ENCODE results near the gene SMARCB1.

SMARCB1 gene

GRCh38 chr22:23800297-23801237 is 13.8 kb downstream of the SMARCB1 start:
- no peak for TF ChIP-seq CTCF (IDR thresholded peaks at IDR 0.05; ENCODE audit: low read depth, low read length)
- no peak for TF ChIP-seq EZH2phosphoT487 (IDR thresholded peaks at IDR 0.05; ENCODE audit: low read depth)
- Histone ChIP-seq H3K9ac (ENCODE audit: low read length) (peak overlapping the region; percentile 56), H3K27ac (ENCODE audit: low read length) (peak overlapping the region; percentile 95), H3K36me3 (replicated peaks; ENCODE audit: low read depth, low read length) (peaks cover 71% of the 10 kb centered on the region), H3K27me3 (ENCODE audit: low read depth, low read length) (no peaks in the 10 kb centered on the region), H2AFZ (ENCODE audit: low read depth, low read length) (no peak overlapping the region), H4K20me1 (ENCODE audit: insufficient read depth, low read length) (no peaks in the 10 kb centered on the region), H3K4me3 (ENCODE audit: low read length) (peak overlapping the region; percentile 45), H3K4me1 (ENCODE audit: low read length) (peaks cover 61% of the 10 kb centered on the region), H3K9me3 (ENCODE audit: insufficient read depth, low read length) (no peaks in the 10 kb centered on the region), H3K4me2 (ENCODE audit: low read length) (peak overlapping the region; percentile 70), H3K79me2 (ENCODE audit: low read length) (peaks cover 8% of the 10 kb centered on the region)

GRCh38 chr22:23801238-23801821 is 14.6 kb downstream of the SMARCB1 start:
- Histone ChIP-seq H3K4me2 (ENCODE audit: low read length) (peak overlapping the region; percentile 70), H3K4me1 (ENCODE audit: low read length) (peaks cover 69% of the 10 kb centered on the region), H3K4me3 (ENCODE audit: low read length) (peak overlapping the region; percentile 3; the same call in 1 of the 2 replicates)

GRCh38 chr22:23801886-23802377 is 15.2 kb downstream of the SMARCB1 start:
- Histone ChIP-seq H3K4me2 (ENCODE audit: low read length) (no peak overlapping the region; the same call in 1 of the 2 replicates), H3K9ac (ENCODE audit: low read length) (peak overlapping the region; percentile 56; the same call in 1 of the 2 replicates), H3K4me3 (ENCODE audit: low read length) (no peak overlapping the region), H3K79me2 (ENCODE audit: low read length) (peaks cover 8% of the 10 kb centered on the region), H3K36me3 (replicated peaks; ENCODE audit: low read depth, low read length) (peaks cover 76% of the 10 kb centered on the region), H3K4me1 (ENCODE audit: low read length) (peaks cover 73% of the 10 kb centered on the region), H4K20me1 (ENCODE audit: insufficient read depth, low read length) (no peaks in the 10 kb centered on the region), H3K27me3 (ENCODE audit: low read depth, low read length) (no peaks in the 10 kb centered on the region), H3K9me3 (ENCODE audit: insufficient read depth, low read length) (no peaks in the 10 kb centered on the region), H2AFZ (ENCODE audit: low read depth, low read length) (no peak overlapping the region), H3K27ac (ENCODE audit: low read length) (peak overlapping the region; percentile 95)
- TF ChIP-seq CTCF (IDR thresholded peaks at IDR 0.05; ENCODE audit: low read depth, low read length) (no peak), EZH2phosphoT487 (IDR thresholded peaks at IDR 0.05; ENCODE audit: low read depth) (no peak)

More at GRCh38 chr22:23801238-23801821, 14.6 kb downstream of the SMARCB1 start:
- H3K9ac ChIP-seq (ENCODE audit: low read length) = peak overlapping the region; percentile 56; the same call in 1 of the 2 replicates
- no peaks in the 10 kb centered on the region for H3K27me3 ChIP-seq (ENCODE audit: low read depth, low read length)
- no peak for TF ChIP-seq CTCF (IDR thresholded peaks at IDR 0.05; ENCODE audit: low read depth, low read length)
- no peak for TF ChIP-seq EZH2phosphoT487 (IDR thresholded peaks at IDR 0.05; ENCODE audit: low read depth)
- no peaks in the 10 kb centered on the region for H3K9me3 ChIP-seq (ENCODE audit: insufficient read depth, low read length)
- H3K79me2 ChIP-seq (ENCODE audit: low read length) = peaks cover 8% of the 10 kb centered on the region
- H4K20me1 ChIP-seq (ENCODE audit: insufficient read depth, low read length) = no peaks in the 10 kb centered on the region
- peaks cover 73% of the 10 kb centered on the region for H3K36me3 ChIP-seq (replicated peaks; ENCODE audit: low read depth, low read length)
- H2AFZ ChIP-seq (ENCODE audit: low read depth, low read length) = no peak overlapping the region
- H3K27ac ChIP-seq (ENCODE audit: low read length) = peak overlapping the region; percentile 95

All from OCI-LY3 (cell line).